K562 (cell line): Measurements from ENCODE around the gene ISM1. TPM values are rescaled to one million over a fixed set of nuclear protein-coding genes. Genes with fewer than 3 reads are reported as not detected.

Source experiments
- ATAC-seq: fragments of 200-7000 bp; cut with Tn5 transposase; 3 replicates; pipeline ENCODE4 v1.9.1; 2020; ENCODE audit warnings: moderate library complexity
- BruUV-seq: library from RNA; stranded (reverse); fragments of 400-500 nt; replicated peaks from 2 replicates; lab custom pipeline; 2021; lab: Mats Ljungman, UMichigan
- CTCF ChIA-PET: fragments of 300-600 bp; formaldehyde crosslinking; extraction: SDS; loops from one replicate; lab custom pipeline; 2021; ENCODE audit warnings: low intra/inter-chr PET ratio; lab: Yijun Ruan, JAX
- POLR2A ChIA-PET: fragments of 300-600, 350-650 bp; sonication (Branson Sonifier 250); formaldehyde crosslinking; extraction: SDS; loops from one replicate; lab custom pipeline; 2021; ENCODE audit warnings: antibody characterized with exemption, inconsistent platforms; lab: Yijun Ruan, JAX
- DNase-seq, 4 experiments: peaks; one replicate each; pipeline versions ENCODE4 v3.0.0 to v3.0.0-alpha.2; 2011 to 2018; ENCODE audit warnings: low spot score in 3 of 4, mixed read lengths in 3 of 4; ENCODE audit errors: extremely low read depth in 1 of 4
- FAIRE-seq: peaks from 2 replicates; lab custom pipeline; 2011; peaks lifted over from hg19 to GRCh38; lab: Jason Lieb, UNC
- H2AFZ ChIP-seq: 2 replicates; pipeline ENCODE4 v1.6.0; 2011; ENCODE audit warnings: low read depth, low read length, control low read depth, inconsistent platforms
- H3K27ac ChIP-seq: fragments of 200-600 bp; 3 replicates; pipeline ENCODE4 v1.8.0; 2011; ENCODE audit warnings: low read depth, mild to moderate bottlenecking, control low read depth, inconsistent platforms, low read length, moderate library complexity, mixed read lengths; ENCODE audit errors: extremely low read depth
- H3K27me3 ChIP-seq, 2 experiments: fragments of 300-600 bp in 1 of 2; 2 replicates in 1 of 2; 3 replicates in 1 of 2; pipeline versions ENCODE4 v1.6.0 to v1.8.0; 2011; ENCODE audit warnings: inconsistent platforms in 2 of 2, low read length in 2 of 2, mild to moderate bottlenecking in 1 of 2, mixed read lengths in 1 of 2, moderate library complexity in 1 of 2; ENCODE audit not compliant: control insufficient read depth in 2 of 2, insufficient read depth in 2 of 2
- H3K36me3 ChIP-seq: fragments of 300-600 bp; 3 replicates; pipeline ENCODE4 v1.8.0; 2011; ENCODE audit warnings: mild to moderate bottlenecking, low read length, inconsistent platforms; ENCODE audit not compliant: control insufficient read depth, insufficient read depth
- H3K4me1 ChIP-seq, 2 experiments: fragments of 200-600 bp in 1 of 2; replicated peaks in 1 of 2; 2 replicates in 1 of 2; 3 replicates in 1 of 2; pipeline versions ENCODE4 v1.5.1 to v1.8.0; 2011; ENCODE audit warnings: inconsistent platforms in 2 of 2, low read length in 2 of 2, mild to moderate bottlenecking in 1 of 2, mixed read lengths in 1 of 2, moderate library complexity in 1 of 2; ENCODE audit not compliant: control insufficient read depth in 2 of 2, insufficient read depth in 2 of 2
- H3K4me2 ChIP-seq: 2 replicates; pipeline ENCODE4 v1.6.1; 2011; ENCODE audit warnings: low read length, control low read depth, inconsistent platforms, mixed read lengths; ENCODE audit not compliant: insufficient read depth
- H3K4me3 ChIP-seq: fragments of 200-600 bp; sonication (generic), shearing (Covaris generic); 2 replicates; pipeline ENCODE4 v1.5.1; 2016; ENCODE audit warnings: control low read depth, inconsistent platforms
- H3K79me2 ChIP-seq: fragments of 200-600 bp; 3 replicates; pipeline ENCODE4 v1.8.0; 2011; ENCODE audit warnings: low read length, inconsistent platforms; ENCODE audit not compliant: control insufficient read depth, insufficient read depth
- H3K9ac ChIP-seq, 2 experiments: 2 replicates each; pipeline versions ENCODE4 v1.6.0 to v1.6.1; 2011; ENCODE audit warnings: low read depth in 2 of 2, low read length in 2 of 2, control low read depth in 1 of 2, inconsistent platforms in 1 of 2, mild to moderate bottlenecking in 1 of 2, mixed read lengths in 1 of 2; ENCODE audit not compliant: insufficient read depth in 1 of 2
- H3K9me1 ChIP-seq: one replicate; pipeline ENCODE4 v1.6.0; 2011; ENCODE audit warnings: inconsistent platforms, mild to moderate bottlenecking, low read length, moderate library complexity; ENCODE audit not compliant: control insufficient read depth, insufficient read depth
- H3K9me3 ChIP-seq: replicated peaks from 2 replicates; pipeline ENCODE4 v1.5.1; 2011; ENCODE audit warnings: low read depth, low read length, inconsistent platforms; ENCODE audit not compliant: control insufficient read depth, insufficient read depth
- H4K20me1 ChIP-seq: replicated peaks from 2 replicates; pipeline ENCODE4 v1.6.1; 2011; ENCODE audit warnings: low read length, inconsistent platforms, mixed read lengths; ENCODE audit not compliant: control insufficient read depth, insufficient read depth
- ADNP ChIP-seq: fragments of 200-800 bp; sonication (Bioruptor generic); IDR thresholded peaks from 2 replicates; pipeline ENCODE4 v1.6.1; 2016; ENCODE audit warnings: missing genetic modification characterization, missing compliant biosample characterization
- ELK3 ChIP-seq: fragments of 450-650 bp; formaldehyde crosslinking; IDR thresholded peaks from 2 replicates; pipeline ENCODE4 v1.4.0; 2020; ENCODE audit warnings: mild to moderate bottlenecking
- SMAD3 ChIP-seq: fragments of 450-650 bp; formaldehyde crosslinking; conservative IDR thresholded peaks from 2 replicates; pipeline ENCODE4 v1.4.0; 2020; ENCODE audit warnings: mild to moderate bottlenecking
- UBTF ChIP-seq, 2 experiments: IDR thresholded peaks; 2 replicates each; pipeline ENCODE4 v1.6.1; 2012; ENCODE audit warnings: improper control_type of control experiment in 2 of 2, low read depth in 2 of 2, low read length in 2 of 2, borderline replicate concordance in 1 of 2
- ZNF316 ChIP-seq: fragments of 450-650 bp; IDR thresholded peaks from 2 replicates; pipeline ENCODE4 v1.6.1; 2016
- ZNF511 ChIP-seq: sonication (generic); formaldehyde crosslinking; IDR thresholded peaks from 2 replicates; pipeline ENCODE4 v1.8.0; 2022; ENCODE audit warnings: mild to moderate bottlenecking, missing genetic modification reagents
- WGBS: fragments of 100-300 bp; shearing (Covaris generic); methylation state at CpG from one replicate; pipeline ENCODE4 v1.1.6; 2016; ENCODE audit warnings: low coverage, mixed read lengths; ENCODE audit not compliant: insufficient coverage; ENCODE audit errors: missing lambda C conversion rate; 5-methylcytosine and 5-hydroxymethylcytosine counted together
- in situ Hi-C: fragments of 300-500 bp; cut with MboI; formaldehyde crosslinking; loops from 4 replicates; pipeline ENCODE4 v1.15.0; 2018; ENCODE audit warnings: inconsistent platforms, mixed read lengths
- intact Hi-C: fragments of 100-400 bp; cut with micrococcal nuclease; formaldehyde crosslinking; loops from 2 replicates; pipeline ENCODE4 v1.14.2; 2022
- polyA plus RNA-seq, 8 experiments: library from polyadenylated mRNA; depleted of rRNA in 4 of 8; stranded (reverse) in 5 of 8; unstranded in 3 of 8; fragments of >200 nt; fragmentation: Nextera tagmentation in 2 of 8; fragmentation: Illumina TruSeq in 1 of 8; extraction: Ambion mirVana in 2 of 8; extraction: Trizol in 1 of 8; gene quantifications; 2 replicates each; pipeline versions ENCODE4 v1.2.1 to v1.2.3, GENCODE V29; 2011 to 2014; ENCODE audit warnings: inconsistent platforms in 1 of 8, missing spikeins in 1 of 8
- total RNA-seq, 7 experiments: library from RNA; depleted of rRNA in 6 of 7; stranded (reverse); fragments of >200 nt in 6 of 7; fragmentation: Illumina TruSeq in 2 of 7; extraction: Trizol in 2 of 7; gene quantifications; 2 replicates each; pipeline versions ENCODE4 v1.2.1 to v1.2.3, GENCODE V29; 2011 to 2021; ENCODE audit warnings: low replicate concordance in 1 of 7

ISM1 gene
- total and polyA plus RNA-seq, 9 of the 15 experiments (the other 6 are each of a cell fraction or from before 2014, with no cell fraction given), result not detected

- Histone ChIP-seq H3K27me3 (no peaks in the 10 kb centered on the region), H3K4me1 (no peaks in the 10 kb centered on the region), H3K9me1 (no peaks in the 10 kb centered on the region), H3K9me3 (no peaks in the 10 kb centered on the region), H3K36me3 (no peaks in the 10 kb centered on the region), H3K27ac (no peak overlapping the region), H3K79me2 (no peaks in the 10 kb centered on the region), H3K9ac (no peak overlapping the region), H3K4me3 (no peak overlapping the region), H2AFZ (no peak overlapping the region), H4K20me1 (no peaks in the 10 kb centered on the region), H3K4me2 (no peak overlapping the region)
- ChIA-PET POLR2A (interaction anchor here (0.7 kb wide), 1 partner anchor 323 kb away, joined by 4 read pairs; no protein-coding TSS in a partner anchor), CTCF (no interaction called here)
- no peak for DNase-seq
- 2% methylated on average over 6 of the region's 7 CpGs for WGBS
- no peak for TF ChIP-seq SMAD3 (CRISPR knock-in tag)
- no peak for TF ChIP-seq ELK3
- no peak for TF ChIP-seq ZNF511 (CRISPR knock-in tag)
- TF ChIP-seq ADNP (tag), result no peak
- TF ChIP-seq ZNF316, result no peak
- TF ChIP-seq UBTF (IDR thresholded peaks at IDR 0.05; ENCODE audit: borderline replicate concordance in 1 of 2, low read depth in 2 of 2, low read length in 2 of 2), result no peak
- no peak for FAIRE-seq
- BruUV-seq, result no TSS peak
- in situ Hi-C loops, result no loop called here
- no peak for ATAC-seq
- intact Hi-C loops, result no loop called here
Observed at GRCh38 chr20:13260650-13261279, 39.7 kb downstream of the ISM1 start.
